ENCODE data around the gene GLE1.
"Not testable (repeated sequence)": the region's sequence is repeated elsewhere in the genome, so short reads cannot be mapped to it uniquely, and the experiment has no call there.

GLE1 gene

GRCh38 chr9:128577206-128577605 lies 72.7 kb downstream of the GLE1 start:
- H3K27ac Mint-ChIP-seq, result peak overlapping the region; percentile 38
- H3K4me3 Mint-ChIP-seq, result no peak overlapping the region
- H3K27me3 Mint-ChIP-seq, result no peaks in the 10 kb centered on the region
- no peaks in the 10 kb centered on the region for H3K4me1 Mint-ChIP-seq
- DNase-seq, result no peak
- peaks cover 31 to 55% of the 10 kb centered on the region in 2 donors for H3K36me3 Mint-ChIP-seq
- no peak for ATAC-seq (replicated peaks)
- H3K9me3 Mint-ChIP-seq, result no peaks in the 10 kb centered on the region

- no peaks in the 10 kb centered on the region for H3K9me3 Mint-ChIP-seq
- no peak for ATAC-seq (replicated peaks)
- no peak for DNase-seq
- H3K27ac Mint-ChIP-seq, result no peak overlapping the region
- no peak overlapping the region for H3K4me3 Mint-ChIP-seq
- peaks cover 42 to 54% of the 10 kb centered on the region in 2 donors for H3K36me3 Mint-ChIP-seq
- no peaks in the 10 kb centered on the region for H3K4me1 Mint-ChIP-seq
- no peaks in the 10 kb centered on the region for H3K27me3 Mint-ChIP-seq
Observed at GRCh38 chr9:128579194-128579593, 74.7 kb downstream of the GLE1 start.

- no peak for DNase-seq
- Mint-ChIP-seq H3K4me3 (no peak overlapping the region), H3K27me3 (no peaks in the 10 kb centered on the region), H3K9me3 (no peaks in the 10 kb centered on the region), H3K4me1 (no peaks in the 10 kb centered on the region), H3K27ac (no peak overlapping the region), H3K36me3 (peaks cover 45 to 61% of the 10 kb centered on the region in 2 donors)
- no peak for ATAC-seq (replicated peaks)
Observed at GRCh38 chr9:128580731-128581130, 76.2 kb downstream of the GLE1 start.

GRCh38 chr9:128585155-128585554 lies 80.6 kb downstream of the GLE1 start:
- H3K36me3 Mint-ChIP-seq, result peaks cover 47 to 66% of the 10 kb centered on the region in 2 donors

GRCh38 chr9:128586934-128587333 lies 82.4 kb downstream of the GLE1 start:
- H3K4me3 Mint-ChIP-seq; ATAC-seq (replicated peaks); H3K9me3 Mint-ChIP-seq; H3K27me3 Mint-ChIP-seq; DNase-seq; H3K4me1 Mint-ChIP-seq: not testable (repeated sequence)
- peaks cover 54 to 64% of the 10 kb centered on the region in 2 donors for H3K36me3 Mint-ChIP-seq
- H3K27ac Mint-ChIP-seq, result peak overlapping the region; percentile 37

More at GRCh38 chr9:128585155-128585554, 80.6 kb downstream of the GLE1 start:
- H3K27me3 Mint-ChIP-seq; H3K4me3 Mint-ChIP-seq; ATAC-seq (replicated peaks); H3K4me1 Mint-ChIP-seq; H3K27ac Mint-ChIP-seq; DNase-seq; H3K9me3 Mint-ChIP-seq: not testable (repeated sequence)

GRCh38 chr9:128587453-128587852 lies 82.9 kb downstream of the GLE1 start:
- Mint-ChIP-seq H3K36me3 (peaks cover 54 to 69% of the 10 kb centered on the region in 2 donors), H3K27me3 (no peaks in the 10 kb centered on the region), H3K9me3 (no peaks in the 10 kb centered on the region), H3K27ac (peak overlapping the region; percentile 3), H3K4me3 (no peak overlapping the region), H3K4me1 (no peaks in the 10 kb centered on the region)
- no peak for ATAC-seq (replicated peaks)
- DNase-seq, result no peak

GRCh38 chr9:128588581-128589233 lies 84.2 kb downstream of the GLE1 start:
- peaks cover 47 to 64% of the 10 kb centered on the region in 2 donors for H3K36me3 Mint-ChIP-seq
- no peaks in the 10 kb centered on the region for H3K27me3 Mint-ChIP-seq
- H3K4me3 Mint-ChIP-seq, result no peak overlapping the region
- H3K4me1 Mint-ChIP-seq, result no peaks in the 10 kb centered on the region
- no peaks in the 10 kb centered on the region for H3K9me3 Mint-ChIP-seq
- ATAC-seq (replicated peaks) (no peak), DNase-seq (no peak)
- H3K27ac Mint-ChIP-seq, result no peak overlapping the region

All from stimulated activated naive B cell treated with anti-CD40 and anti-IgM and Interleukin-4, amounts not matched to agents 10 μg/mL and 1 μg/mL and 100 μg/mL, for 72 hours (primary cell).